ENCODE data around the gene ZNF687.

The ZNF687 gene

DNA sequence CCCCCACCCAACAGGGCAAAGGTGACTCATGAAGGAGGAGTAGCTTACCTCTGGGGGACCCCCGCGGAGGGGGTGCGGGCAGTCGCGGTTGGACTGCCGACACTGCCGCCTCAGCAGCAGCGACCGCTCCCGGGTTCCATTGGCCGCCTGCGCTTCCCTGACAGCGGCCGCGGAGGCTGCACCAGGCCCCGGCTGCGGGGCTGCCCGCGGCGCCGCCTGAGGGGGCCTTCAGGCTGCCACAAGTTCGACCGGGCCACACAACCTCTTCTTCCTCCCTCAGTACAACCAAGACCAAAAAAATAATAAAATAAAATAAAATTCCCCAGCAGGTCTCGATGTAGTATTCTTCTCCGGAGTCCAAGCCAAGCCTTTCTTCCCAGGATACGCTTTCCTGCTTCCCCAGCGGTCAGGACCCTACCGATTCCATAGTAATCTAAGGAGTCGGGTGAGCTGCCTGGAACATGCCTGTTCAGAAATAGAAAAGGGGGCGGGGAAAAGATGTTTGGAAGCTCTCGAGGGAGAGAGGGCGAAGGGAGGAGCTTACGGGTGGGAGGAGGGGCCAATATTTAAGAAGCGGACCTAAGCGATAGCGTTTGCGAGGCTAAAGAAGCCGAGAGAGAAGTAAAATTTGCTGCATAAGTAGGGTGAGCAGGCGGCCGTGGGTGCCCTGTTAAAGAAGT lies 45.3 kb downstream of the ZNF687 start, which contains the start of gene PI4KB:
PI4KB (minus strand) TSS at position 194 of the 680 bp plus-strand sequence. CDS start 10,935 bp downstream, outside the sequence.
- Histone ChIP-seq H3K4me3 (peak within 1 kb of the TSS; percentile 78 to 95), H3K4me1 (peaks cover 0 to 32% (median 26%) of the 10 kb centered on the region in 4 donors), H3K36me3 (peaks cover 6 to 34% (median 10%) of the 10 kb centered on the region in 3 donors), H3K9me3 (no peaks in the 10 kb centered on the region), H3K27me3 (no peaks in the 10 kb centered on the region), H3K27ac (peak within 1 kb of the TSS; percentile 90 to 96)
- intact Hi-C loops (cut with DNase I; ENCODE audit: low total_unique reads), result no loop called here
- TF ChIP-seq CTCF (IDR thresholded peaks at IDR 0.05), result no peak
- DNase-seq, result peak; percentile 94 to 96

DNA sequence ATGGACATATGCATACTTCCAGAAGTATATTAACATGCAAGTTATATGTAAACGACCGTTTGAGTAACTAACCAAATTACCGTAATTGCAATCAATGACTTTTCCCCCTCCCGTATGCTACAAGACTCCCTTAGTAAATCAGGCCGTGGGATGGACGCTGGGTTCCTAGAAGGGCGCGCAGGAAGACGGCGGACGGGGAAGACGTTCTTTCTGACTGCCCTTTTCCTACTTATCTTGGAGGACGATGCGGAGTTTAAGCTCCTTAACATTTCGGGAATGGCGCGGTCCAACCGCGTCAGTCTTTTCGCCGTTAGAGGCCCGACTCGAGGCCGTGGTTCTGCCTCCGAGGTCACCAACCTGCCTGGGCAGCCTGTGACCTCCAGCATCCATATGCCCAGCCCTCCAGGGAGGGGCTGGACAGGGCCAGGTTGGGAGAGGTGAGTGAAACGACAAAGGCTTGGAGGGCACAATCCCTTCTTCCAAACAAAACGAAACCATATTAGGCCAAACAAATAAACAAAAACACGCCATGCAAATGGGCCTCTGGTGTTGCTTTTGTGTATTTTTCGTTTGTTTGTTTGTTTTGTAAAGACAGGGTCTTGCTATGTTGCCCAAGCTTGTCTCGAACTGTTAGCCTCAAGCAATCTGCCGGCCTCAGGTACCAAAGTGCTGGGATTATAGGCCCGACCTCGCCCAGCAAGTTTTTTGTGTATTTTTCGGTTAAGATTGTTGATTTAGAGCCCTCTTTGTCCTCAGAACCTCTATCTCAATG lies 46.0 kb downstream of the ZNF687 start:
- Histone ChIP-seq H3K27ac (peak overlapping the region; percentile 90 to 96), H3K4me1 (peaks cover 0 to 32% (median 26%) of the 10 kb centered on the region in 4 donors), H3K4me3 (peak overlapping the region; percentile 78 to 95), H3K27me3 (no peaks in the 10 kb centered on the region), H3K9me3 (no peaks in the 10 kb centered on the region), H3K36me3 (peaks cover 5 to 28% (median 6%) of the 10 kb centered on the region in 3 donors)
- DNase-seq, result no peak
- TF ChIP-seq CTCF (IDR thresholded peaks at IDR 0.05), result no peak
- intact Hi-C loops (cut with DNase I; ENCODE audit: low total_unique reads), result no loop called here

DNA sequence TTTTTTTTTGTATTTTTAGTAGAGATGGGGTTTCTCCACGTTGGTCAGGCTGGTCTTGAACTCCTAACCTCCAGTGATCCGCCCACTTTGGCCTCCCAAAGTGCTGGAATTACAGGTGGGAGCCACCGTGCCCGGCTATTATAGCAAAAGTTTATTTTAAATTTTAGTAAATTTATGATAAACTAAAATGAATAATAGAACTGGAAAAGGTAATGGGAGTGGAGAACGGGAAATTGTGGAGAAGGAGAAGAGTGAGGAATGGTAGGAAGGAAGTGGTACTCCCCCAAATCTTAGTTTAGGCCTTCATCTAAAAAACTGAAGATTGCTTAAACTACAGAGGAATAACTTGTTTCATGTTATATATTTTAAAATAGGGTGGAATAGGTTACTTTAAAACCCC lies 52.7 kb downstream of the ZNF687 start:
- intact Hi-C loops (cut with DNase I; ENCODE audit: low total_unique reads), result no loop called here
- Histone ChIP-seq H3K36me3 (no peaks in the 10 kb centered on the region), H3K4me3 (no peak overlapping the region), H3K27ac (no peak overlapping the region), H3K27me3 (no peaks in the 10 kb centered on the region), H3K9me3 (no peaks in the 10 kb centered on the region), H3K4me1 (no peaks in the 10 kb centered on the region)
- no peak for DNase-seq
- TF ChIP-seq CTCF (IDR thresholded peaks at IDR 0.05), result no peak

GRCh38 chr1:151336556-151336955 lies 54.5 kb downstream of the ZNF687 start:
- intact Hi-C loops (cut with DNase I; ENCODE audit: low total_unique reads), result no loop called here
- Histone ChIP-seq H3K27me3 (no peaks in the 10 kb centered on the region), H3K4me1 (no peaks in the 10 kb centered on the region), H3K9me3 (no peaks in the 10 kb centered on the region), H3K36me3 (peaks cover 0 to under 1% (median 0%) of the 10 kb centered on the region in 3 donors), H3K27ac (no peak overlapping the region), H3K4me3 (no peak overlapping the region)
- DNase-seq, result no peak
- TF ChIP-seq CTCF (IDR thresholded peaks at IDR 0.05), result no peak

DNA sequence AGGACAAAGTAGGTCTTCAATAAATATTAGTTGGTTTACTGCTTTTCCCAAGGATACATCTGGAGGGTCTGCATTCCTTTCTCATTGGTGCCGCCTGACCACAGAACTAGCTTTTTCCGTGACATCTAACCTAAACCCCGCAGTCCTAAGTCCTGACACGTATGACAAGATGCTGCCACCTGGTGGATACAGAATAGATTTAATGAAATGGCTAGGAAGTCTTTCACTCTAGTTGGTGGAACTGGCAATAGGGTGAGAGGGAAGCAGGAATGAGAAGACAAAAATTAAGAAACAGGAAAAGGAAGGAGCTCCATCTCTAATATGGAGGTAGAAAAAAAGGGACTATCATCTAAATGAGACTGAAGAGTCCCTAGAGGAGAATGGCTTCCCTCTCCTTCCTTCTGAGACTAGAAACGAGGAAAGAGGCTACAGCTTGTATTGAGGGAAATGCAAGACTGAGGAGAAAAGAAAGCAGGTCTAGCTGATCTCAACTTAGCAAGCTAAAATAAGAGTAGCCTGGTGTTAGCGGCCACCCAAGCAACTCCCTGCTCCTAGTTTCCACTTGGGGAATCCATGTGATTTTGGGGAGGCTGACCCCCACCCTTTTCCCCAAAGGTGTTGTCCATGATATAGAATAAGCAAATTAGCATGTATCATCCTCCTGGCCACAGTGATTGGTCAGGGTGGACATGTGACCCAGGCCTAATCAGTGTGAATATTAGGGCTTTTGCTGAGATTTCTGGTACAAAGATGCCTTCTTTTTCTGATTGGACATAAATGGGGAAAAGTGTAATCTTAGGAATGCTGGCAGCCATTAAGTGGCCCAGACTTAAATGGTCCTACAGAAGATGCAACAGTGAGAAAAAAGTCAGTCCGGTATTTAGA lies 59.0 kb downstream of the ZNF687 start:
- Histone ChIP-seq H3K27ac (peak overlapping the region; percentile 46 to 50), H3K36me3 (peaks cover 11 to 36% (median 32%) of the 10 kb centered on the region in 3 donors), H3K4me1 (peaks cover 2 to 7% (median 5%) of the 10 kb centered on the region in 4 donors), H3K4me3 (no peak overlapping the region), H3K27me3 (no peaks in the 10 kb centered on the region), H3K9me3 (no peaks in the 10 kb centered on the region)
- DNase-seq, result no peak
- intact Hi-C loops (cut with DNase I; ENCODE audit: low total_unique reads), result loop anchor here (10.0 kb wide), 2 partner anchors 54 to 146 kb away; partner anchors contain the start of genes PIP5K1A, PSMB4 and VPS72
- peak; percentile 63 to 81 for TF ChIP-seq CTCF (IDR thresholded peaks at IDR 0.05)
